AG04449 (cell line): ENCODE data around the gene LIMCH1.

Experiments
- CTCF ChIA-PET: fragments of 350-600 bp; formaldehyde crosslinking; extraction: SDS; loops from one replicate; lab custom pipeline; 2021; ENCODE audit warnings: antibody characterized with exemption; lab: Yijun Ruan, JAX
- POLR2A ChIA-PET: fragments of 400-600, 350-600 bp; formaldehyde crosslinking; extraction: SDS; loops from one replicate; lab custom pipeline; 2020; ENCODE audit warnings: antibody characterized with exemption, inconsistent platforms; lab: Yijun Ruan, JAX
- DNase-seq: peaks from one replicate; pipeline ENCODE4 v3.0.0-alpha.2; 2010; ENCODE audit warnings: low read depth, low spot score
- H3K4me3 ChIP-seq: 2 replicates; pipeline ENCODE4 v1.5.1; 2011; ENCODE audit warnings: low read depth, mild to moderate bottlenecking, control low read depth, low read length
- CTCF ChIP-seq: IDR thresholded peaks from one replicate; pipeline ENCODE4 v1.5.1; 2011; ENCODE audit warnings: mild to moderate bottlenecking, moderate library complexity, low read length, control low read depth, inconsistent platforms; ENCODE audit not compliant: insufficient read depth; ENCODE audit errors: missing control alignments

LIMCH1 gene

GRCh38 chr4:41561244-41561643, 23.3 kb downstream of the LIMCH1 start:
- TF ChIP-seq CTCF: no peak
- no peak for DNase-seq
- H3K4me3 ChIP-seq: no peak overlapping the region
- ChIA-PET POLR2A (no interaction called here), CTCF (no interaction called here)

- ChIA-PET CTCF (no interaction called here), POLR2A (no interaction called here)
- no peak for DNase-seq
- H3K4me3 ChIP-seq: no peak overlapping the region
- no peak for TF ChIP-seq CTCF
Measured at GRCh38 chr4:41567186-41567585, 29.2 kb downstream of the LIMCH1 start.

- TF ChIP-seq CTCF: no peak
- CTCF ChIA-PET: no interaction called here
- no peak overlapping the region for H3K4me3 ChIP-seq
- POLR2A ChIA-PET: no interaction called here
- DNase-seq: no peak
Measured at GRCh38 chr4:41568363-41568762, 30.4 kb downstream of the LIMCH1 start.

GRCh38 chr4:41569961-41570360, 32.0 kb downstream of the LIMCH1 start:
- DNase-seq: no peak
- POLR2A ChIA-PET: no interaction called here
- TF ChIP-seq CTCF: no peak

DNA sequence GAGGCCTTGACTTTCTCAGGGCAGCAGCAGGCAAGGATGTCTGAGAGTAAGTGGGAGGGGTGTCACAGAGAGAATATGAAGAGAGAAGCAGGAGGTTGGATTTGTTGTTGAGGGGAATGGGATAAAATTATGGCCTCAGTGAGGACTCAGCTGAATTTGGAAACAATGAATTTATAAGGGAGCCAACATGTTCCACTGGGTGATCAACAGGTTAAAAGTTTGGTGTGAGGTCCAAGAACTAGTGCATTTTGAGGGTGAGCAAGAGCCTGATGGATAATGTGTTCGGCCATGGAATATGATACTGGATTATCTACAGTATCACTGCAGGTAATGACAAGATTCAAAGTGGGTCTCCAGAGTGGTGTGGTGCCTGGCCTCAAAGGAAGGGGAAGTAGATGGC, 33.5 kb downstream of the LIMCH1 start:
- TF ChIP-seq CTCF: no peak
- ChIA-PET POLR2A (no interaction called here), CTCF (no interaction called here)
- no peak overlapping the region for H3K4me3 ChIP-seq
- DNase-seq: no peak

More at GRCh38 chr4:41569961-41570360, 32.0 kb downstream of the LIMCH1 start:
- CTCF ChIA-PET: no interaction called here
- H3K4me3 ChIP-seq: no peak overlapping the region

GRCh38 chr4:41572516-41572915, 34.6 kb downstream of the LIMCH1 start:
- no peak for DNase-seq
- ChIA-PET CTCF (no interaction called here), POLR2A (no interaction called here)
- TF ChIP-seq CTCF: no peak
- no peak overlapping the region for H3K4me3 ChIP-seq
